Small intestine (tissue), 16 donors: Measurements from ENCODE around the gene SNRPD1. TPM values are rescaled to one million over a fixed set of nuclear protein-coding genes. Genes with fewer than 3 reads are reported as not detected.
A peak's percentile ranks its signal among the peaks of the same experiment; 100 is the strongest.
"Not testable (repeated sequence)": the region's sequence is repeated elsewhere in the genome, so short reads cannot be mapped to it uniquely, and the experiment has no call there.

Experiments used
- DNase-seq, 2 donors: peaks; one replicate each; pipeline versions ENCODE4 v3.0.0 to v3.0.0-alpha.2; 2013
- FAIRE-seq: peaks from 2 replicates; lab custom pipeline; 2012; peaks lifted over from hg19 to GRCh38; lab: Jason Lieb, UNC
- H3K27ac ChIP-seq, 3 donors: one replicate each; pipeline ENCODE4 v1.5.1; 2013; ENCODE audit warnings: low read length in 2 of 3, mild to moderate bottlenecking in 2 of 3, control low read depth in 1 of 3, inconsistent platforms in 1 of 3, low read depth in 1 of 3, moderate library complexity in 1 of 3
- H3K27me3 ChIP-seq, 3 donors: one replicate each; pipeline ENCODE4 v1.6.1; 2013; ENCODE audit warnings: low read length in 3 of 3, inconsistent platforms in 1 of 3; ENCODE audit not compliant: control insufficient read depth in 3 of 3, insufficient read depth in 3 of 3
- H3K36me3 ChIP-seq, 3 donors: one replicate each; pipeline ENCODE4 v1.6.1; 2013; ENCODE audit warnings: low read length in 3 of 3, inconsistent platforms in 1 of 3, low read depth in 1 of 3, mild to moderate bottlenecking in 1 of 3, moderate library complexity in 1 of 3; ENCODE audit not compliant: control insufficient read depth in 3 of 3, insufficient read depth in 2 of 3
- H3K4me1 ChIP-seq, 3 donors: one replicate each; pipeline ENCODE4 v1.6.1; 2013; ENCODE audit warnings: low read length in 2 of 3, inconsistent platforms in 1 of 3, low read depth in 1 of 3, mild to moderate bottlenecking in 1 of 3, moderate library complexity in 1 of 3; ENCODE audit not compliant: control insufficient read depth in 3 of 3, insufficient read depth in 2 of 3
- H3K4me3 ChIP-seq, 3 donors: one replicate each; pipeline ENCODE4 v1.5.1; 2013; ENCODE audit warnings: low read length in 3 of 3, control low read depth in 1 of 3, inconsistent platforms in 1 of 3, low read depth in 1 of 3, mild to moderate bottlenecking in 1 of 3, moderate library complexity in 1 of 3
- H3K9me3 ChIP-seq, 2 donors: one replicate each; pipeline ENCODE4 v1.6.1; 2013; ENCODE audit warnings: low read depth in 1 of 2, low read length in 1 of 2; ENCODE audit not compliant: control insufficient read depth in 2 of 2, insufficient read depth in 1 of 2
- WGBS, 3 donors: extraction: QIAGEN DNeasy Blood & Tissue Kit; methylation state at CpG; one replicate each; pipeline ENCODE4 v1.1.7; 2013; 5-methylcytosine and 5-hydroxymethylcytosine counted together
- long read RNA-seq, 10 donors: transcript quantifications; one replicate each; lab custom pipeline, GENCODE V29; 2026
- polyA plus RNA-seq, 4 donors: library from polyadenylated mRNA; stranded (reverse) in 3 of 4; unstranded in 1 of 4; fragments of 200-250 nt in 3 of 4; fragments of 120-200 nt in 1 of 4; gene quantifications; one replicate each; pipeline versions ENCODE4 v1.2.1 to v1.2.3, GENCODE V29; 2013
- donor health status: healthy with polysubstance abuse.
- donor health status: control.
- donor health status: control.
- donor health status: Bipolar disorder and iron deficiency.
- donor health status: healthy.

The SNRPD1 gene
- polyA plus RNA-seq, result 10 to 100 TPM; 14.1 to 75.1 (median 33.0) TPM
- long read RNA-seq, donor 1, result 0 reads
- long read RNA-seq, donor 2, full-length matches to known transcripts, result 45 of 53 reads
- long read RNA-seq, donor 2, partial matches to known transcripts, result 8 of 53 reads
- long read RNA-seq, donor 2, other reads (novel, unspliced or antisense), result 0 of 53 reads
- long read RNA-seq, donor 3, full-length matches to known transcripts, result 85 of 95 reads
- long read RNA-seq, donor 3, partial matches to known transcripts, result 10 of 95 reads
- long read RNA-seq, donor 3, other reads (novel, unspliced or antisense), result 0 of 95 reads
- long read RNA-seq, donor 4, full-length matches to known transcripts, result 1 of 1 reads
- long read RNA-seq, donor 4, partial matches to known transcripts, result 0 of 1 reads
- long read RNA-seq, donor 4, other reads (novel, unspliced or antisense), result 0 of 1 reads
- long read RNA-seq, donor 5, full-length matches to known transcripts, result 26 of 26 reads
- long read RNA-seq, donor 5, partial matches to known transcripts, result 0 of 26 reads
- long read RNA-seq, donor 5, other reads (novel, unspliced or antisense), result 0 of 26 reads
- long read RNA-seq, donor 6, full-length matches to known transcripts, result 57 of 66 reads
- long read RNA-seq, donor 6, partial matches to known transcripts, result 9 of 66 reads
- long read RNA-seq, donor 6, other reads (novel, unspliced or antisense), result 0 of 66 reads
- long read RNA-seq, donor 7, full-length matches to known transcripts, result 101 of 120 reads
- long read RNA-seq, donor 7, partial matches to known transcripts, result 19 of 120 reads
- long read RNA-seq, donor 7, other reads (novel, unspliced or antisense), result 0 of 120 reads
- long read RNA-seq, donor 8, full-length matches to known transcripts, result 6 of 6 reads
- long read RNA-seq, donor 8, partial matches to known transcripts, result 0 of 6 reads
- long read RNA-seq, donor 8, other reads (novel, unspliced or antisense), result 0 of 6 reads
- long read RNA-seq, donor 9, full-length matches to known transcripts, result 18 of 18 reads
- long read RNA-seq, donor 9, partial matches to known transcripts, result 0 of 18 reads
- long read RNA-seq, donor 9, other reads (novel, unspliced or antisense), result 0 of 18 reads
- long read RNA-seq, donor 10, full-length matches to known transcripts, result 102 of 128 reads
- long read RNA-seq, donor 10, partial matches to known transcripts, result 26 of 128 reads
- long read RNA-seq, donor 10, other reads (novel, unspliced or antisense), result 0 of 128 reads

DNA sequence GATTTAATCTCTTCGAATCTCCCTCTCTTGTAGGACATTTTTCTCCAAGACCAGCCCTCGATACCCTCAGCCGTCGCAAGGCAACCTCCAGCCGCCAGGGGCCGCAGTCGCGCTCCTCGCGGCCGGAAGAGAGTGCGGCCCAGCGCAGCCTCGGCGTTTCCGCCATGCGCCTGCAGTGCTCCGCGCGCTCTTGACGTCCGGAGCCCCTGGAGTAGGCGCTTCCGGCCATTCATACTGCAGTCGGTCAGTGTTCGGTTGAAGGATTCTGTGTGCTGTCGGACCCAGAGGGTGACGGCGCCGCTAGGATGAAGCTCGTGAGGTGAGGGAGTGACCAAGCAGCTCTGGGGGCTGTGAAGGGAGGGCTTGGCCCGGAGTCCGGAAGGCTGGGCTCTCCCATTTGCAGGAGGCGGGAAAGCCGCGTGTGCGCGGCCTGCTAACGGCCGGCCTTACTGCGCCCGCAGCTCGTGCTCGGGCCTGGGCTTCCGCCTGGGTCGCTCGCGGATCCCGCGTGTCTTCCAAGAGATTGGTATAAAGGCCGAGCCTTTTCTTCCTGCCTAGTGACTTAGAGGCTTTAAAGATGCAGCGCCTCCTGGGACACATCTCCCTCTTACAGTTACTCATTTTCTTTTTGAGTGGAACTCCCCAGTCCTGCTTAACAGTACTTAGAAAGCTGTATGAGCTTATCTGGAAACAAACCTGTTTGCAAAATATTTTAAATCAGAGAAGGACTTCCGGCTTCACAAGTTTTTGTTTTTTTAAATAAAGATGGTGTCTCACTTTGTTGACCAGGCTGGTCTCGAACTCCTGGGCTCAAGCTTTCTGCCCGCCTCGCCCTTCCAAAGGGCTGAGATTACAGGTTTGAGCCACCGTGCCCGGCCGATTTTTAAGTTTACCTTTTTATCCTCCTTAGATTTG, at the start of gene SNRPD1:
Gene SNRPD1, plus strand, starts transcription at position 190 of the 915 bp plus-strand sequence. Its CDS starts 116 bp downstream, at position 306.
- no peak for FAIRE-seq
- DNase-seq, result peak; percentile 89 to 96
- Histone ChIP-seq H3K27ac (peak within 1 kb of the TSS; percentile 68 to 95 (median 91)), H3K4me3 (peak within 1 kb of the TSS; percentile 70 to 97 (median 86)), H3K27me3 (no peaks in the 10 kb centered on the region), H3K9me3 (no peaks in the 10 kb centered on the region), H3K36me3 (peaks cover 0 to 13% (median 0%) of the 10 kb centered on the region in 3 donors), H3K4me1 (peaks cover 0 to 3% (median 0%) of the 10 kb centered on the region in 3 donors)
- WGBS, 3 donors, result 0 to 1% (median 0%) methylated on average over 58 to 59 of the region's 59 CpGs

DNA sequence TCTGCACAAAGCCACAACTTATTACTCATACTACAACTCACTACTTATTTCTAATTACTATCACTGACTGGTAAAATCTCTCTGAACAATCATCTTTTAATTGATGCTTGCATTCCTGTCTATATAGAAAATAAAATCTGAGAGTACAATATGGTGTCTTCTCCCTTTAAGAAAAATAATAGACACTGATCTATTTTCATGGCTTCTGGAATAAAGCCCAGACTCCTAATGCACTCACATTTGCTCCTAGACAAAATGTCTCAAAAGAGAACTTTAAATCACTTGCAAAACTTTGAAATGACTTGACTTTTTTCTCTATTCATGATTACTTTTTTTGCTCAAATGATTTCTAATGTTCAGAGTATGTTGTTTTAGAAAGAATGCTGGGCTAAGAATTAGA, 40.3 kb upstream of the SNRPD1 start:
- peaks cover 0 to 21% (median 21%) of the 10 kb centered on the region in 3 donors for H3K36me3 ChIP-seq
- H3K27ac ChIP-seq, result no peak overlapping the region
- no peak overlapping the region for H3K4me3 ChIP-seq
- FAIRE-seq (no peak), DNase-seq (no peak)
- H3K27me3 ChIP-seq, result no peaks in the 10 kb centered on the region
- no peaks in the 10 kb centered on the region for H3K4me1 ChIP-seq
- no peaks in the 10 kb centered on the region for H3K9me3 ChIP-seq

- Histone ChIP-seq H3K9me3 (no peaks in the 10 kb centered on the region), H3K4me1 (no peaks in the 10 kb centered on the region), H3K27ac (no peak overlapping the region), H3K27me3 (no peaks in the 10 kb centered on the region), H3K36me3 (peaks cover 0 to 15% (median 12%) of the 10 kb centered on the region in 3 donors), H3K4me3 (no peak overlapping the region)
- no peak for DNase-seq
- WGBS, 3 donors, result 92 to 95% (median 95%) methylated on average over 4 of the region's 4 CpGs
- no peak for FAIRE-seq
Measured at GRCh38 chr18:21575656-21576055, 36.5 kb upstream of the SNRPD1 start.

DNA sequence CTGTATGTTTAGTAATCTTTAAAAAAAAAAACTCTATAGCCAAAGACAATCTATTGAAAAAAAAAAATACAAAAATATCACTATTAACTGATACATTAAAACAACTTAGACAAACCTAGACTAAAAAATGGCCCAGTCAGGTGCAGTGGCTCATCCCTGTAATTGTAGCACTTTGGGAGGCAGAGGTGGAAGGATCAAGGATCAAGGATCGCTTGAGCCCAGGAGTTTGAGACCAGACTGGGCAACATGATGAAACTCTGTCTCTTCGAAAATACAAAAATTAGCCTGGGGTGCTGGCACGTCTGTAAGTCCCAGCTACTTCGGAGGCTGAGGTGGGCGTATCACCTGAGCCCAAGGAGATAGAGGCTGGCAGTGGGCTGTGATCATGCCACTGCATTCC, 27.7 kb upstream of the SNRPD1 start:
- Histone ChIP-seq H3K36me3 (peaks cover 0 to 32% (median 2%) of the 10 kb centered on the region in 3 donors), H3K27me3 (no peaks in the 10 kb centered on the region), H3K27ac (no peak overlapping the region), H3K4me1 (no peaks in the 10 kb centered on the region), H3K9me3 (peaks cover 0 to 6% of the 10 kb centered on the region in 2 donors), H3K4me3 (no peak overlapping the region)
- WGBS, 3 donors, result 90 to 94% (median 93%) methylated on average over 5 of the region's 5 CpGs
- FAIRE-seq (no peak), DNase-seq (no peak)

GRCh38 chr18:21592361-21592760, 19.8 kb upstream of the SNRPD1 start:
- not testable (repeated sequence) for H3K4me1 ChIP-seq, H3K9me3 ChIP-seq, H3K36me3 ChIP-seq, H3K27me3 ChIP-seq, H3K27ac ChIP-seq, DNase-seq, FAIRE-seq, H3K4me3 ChIP-seq
- WGBS, 3 donors, result 98 to 100% (median 99%) methylated on average over 7 to 23 of the region's 33 CpGs

DNA sequence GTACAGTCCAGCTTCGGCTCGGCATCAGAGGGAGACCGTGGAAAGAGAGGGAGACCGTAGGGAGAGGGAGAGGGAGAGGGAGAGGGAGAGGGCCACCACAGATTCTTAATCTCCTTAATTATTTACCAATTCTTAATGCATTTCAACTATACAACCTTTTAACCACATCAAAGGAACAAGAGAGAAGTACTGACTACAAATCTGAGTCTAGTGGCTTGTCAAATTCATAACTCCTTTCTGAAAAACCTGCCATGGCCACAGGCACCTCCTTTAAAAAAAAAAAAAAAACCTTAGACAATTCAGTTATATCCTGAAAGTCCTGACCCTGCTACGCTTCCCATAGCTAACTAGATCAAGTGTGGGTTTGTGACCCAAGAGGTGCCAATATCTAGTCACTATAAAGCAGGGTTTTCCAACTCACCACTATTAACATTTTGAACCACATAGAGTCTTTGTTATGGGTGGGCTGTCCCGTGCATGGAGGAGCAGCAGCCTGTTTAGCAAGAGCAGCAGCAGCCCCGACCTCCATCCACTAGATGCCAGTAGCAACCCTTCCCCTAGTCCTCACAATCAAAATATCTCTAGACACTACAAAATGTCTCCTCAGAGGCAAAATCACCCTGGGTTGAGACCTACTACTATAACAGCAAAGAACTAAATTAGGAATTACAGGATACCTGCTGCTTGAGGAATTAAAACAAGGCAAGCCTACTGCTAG, 18.4 kb upstream of the SNRPD1 start:
- Histone ChIP-seq H3K4me1 (peaks cover 0 to 2% (median 0%) of the 10 kb centered on the region in 3 donors), H3K36me3 (peaks cover 0 to 2% (median 0%) of the 10 kb centered on the region in 3 donors), H3K4me3 (no peak overlapping the region), H3K27me3 (no peaks in the 10 kb centered on the region), H3K9me3 (no peaks in the 10 kb centered on the region), H3K27ac (no peak overlapping the region)
- no peak for DNase-seq
- FAIRE-seq, result no peak
- WGBS, 3 donors, result 85 to 93% (median 89%) methylated on average over 3 of the region's 7 CpGs

GRCh38 chr18:21597620-21598019, 14.5 kb upstream of the SNRPD1 start:
- 44 to 56% (median 45%) methylated on average over 1 of the region's 1 CpG for WGBS, 3 donors
- Histone ChIP-seq H3K27me3 (no peaks in the 10 kb centered on the region), H3K27ac (no peak overlapping the region), H3K36me3 (peaks cover 0 to 2% (median 0%) of the 10 kb centered on the region in 3 donors), H3K4me1 (peaks cover 0 to 10% (median 4%) of the 10 kb centered on the region in 3 donors), H3K4me3 (no peak overlapping the region), H3K9me3 (no peaks in the 10 kb centered on the region)
- no peak for DNase-seq
- no peak for FAIRE-seq
